Astrocyte (in vitro differentiated cells and primary cell): ENCODE data around the gene OPA1. TPM values are rescaled to one million over a fixed set of nuclear protein-coding genes. Genes with fewer than 3 reads are reported as not detected.

Experiments used
- DNase-seq: peaks from one replicate; pipeline ENCODE4 v3.0.0-alpha.2; 2010; ENCODE audit warnings: low read depth
- FAIRE-seq: peaks from 2 replicates; lab custom pipeline; 2011; peaks lifted over from hg19 to GRCh38; lab: Jason Lieb, UNC
- H2AFZ ChIP-seq: 2 replicates; pipeline ENCODE4 v1.6.0; 2012; ENCODE audit warnings: low read depth, low read length, inconsistent platforms
- H3K27ac ChIP-seq: 2 replicates; pipeline ENCODE4 v1.5.1; 2011; ENCODE audit warnings: low read depth, low read length, inconsistent platforms
- H3K27me3 ChIP-seq: 2 replicates; pipeline ENCODE4 v1.6.0; 2011; ENCODE audit warnings: low read length, inconsistent platforms; ENCODE audit not compliant: insufficient read depth
- H3K36me3 ChIP-seq: 2 replicates; pipeline ENCODE4 v1.5.1; 2011; ENCODE audit warnings: low read length, inconsistent platforms; ENCODE audit not compliant: insufficient read depth
- H3K4me1 ChIP-seq: 2 replicates; pipeline ENCODE4 v1.5.1; 2011; ENCODE audit warnings: low read length, inconsistent platforms; ENCODE audit not compliant: insufficient read depth
- H3K4me2 ChIP-seq: 2 replicates; pipeline ENCODE4 v1.6.0; 2012; ENCODE audit warnings: low read length, inconsistent platforms
- H3K4me3 ChIP-seq: 2 replicates; pipeline ENCODE4 v1.5.1; 2011; ENCODE audit warnings: low read depth, mild to moderate bottlenecking, low read length, inconsistent platforms; ENCODE audit not compliant: insufficient read depth
- H3K79me2 ChIP-seq: 2 replicates; pipeline ENCODE4 v1.6.0; 2012; ENCODE audit warnings: mild to moderate bottlenecking, low read length, inconsistent platforms; ENCODE audit not compliant: insufficient read depth
- H3K9ac ChIP-seq: 2 replicates; pipeline ENCODE4 v1.6.0; 2012; ENCODE audit warnings: mild to moderate bottlenecking, low read length, inconsistent platforms
- H3K9me3 ChIP-seq: 2 replicates; pipeline ENCODE4 v1.5.1; 2012; ENCODE audit warnings: low read depth, mild to moderate bottlenecking, low read length, inconsistent platforms; ENCODE audit not compliant: insufficient read depth
- H4K20me1 ChIP-seq: 2 replicates; pipeline ENCODE4 v1.6.0; 2012; ENCODE audit warnings: low read length, inconsistent platforms; ENCODE audit not compliant: insufficient read depth
- H3K27ac Mint-ChIP-seq: one replicate; pipeline ENCODE4 v1.8.0; 2021; ENCODE audit warnings: mild to moderate bottlenecking, mixed read lengths; ENCODE audit not compliant: unreplicated experiment
- H3K27me3 Mint-ChIP-seq: one replicate; pipeline ENCODE4 v1.8.0; 2021; ENCODE audit warnings: low read depth, mixed read lengths; ENCODE audit not compliant: unreplicated experiment
- H3K36me3 Mint-ChIP-seq: one replicate; pipeline ENCODE4 v1.8.0; 2021; ENCODE audit warnings: low read depth, mixed read lengths; ENCODE audit not compliant: unreplicated experiment
- H3K4me1 Mint-ChIP-seq: one replicate; pipeline ENCODE4 v1.8.0; 2021; ENCODE audit warnings: low read depth, mixed read lengths; ENCODE audit not compliant: unreplicated experiment
- H3K4me3 Mint-ChIP-seq: one replicate; pipeline ENCODE4 v1.8.0; 2021; ENCODE audit warnings: mild to moderate bottlenecking, moderate library complexity, mixed read lengths; ENCODE audit not compliant: unreplicated experiment
- H3K9me3 Mint-ChIP-seq: one replicate; pipeline ENCODE4 v1.8.0; 2021; ENCODE audit warnings: mild to moderate bottlenecking, mixed read lengths; ENCODE audit not compliant: unreplicated experiment
- CTCF ChIP-seq: IDR thresholded peaks from 2 replicates; pipeline ENCODE4 v1.5.1; 2011; ENCODE audit warnings: low read depth, mild to moderate bottlenecking, inconsistent platforms, low read length, moderate library complexity; ENCODE audit not compliant: insufficient read depth
- EZH2 ChIP-seq: IDR thresholded peaks from 2 replicates; pipeline ENCODE4 v1.6.1; 2012; ENCODE audit warnings: mild to moderate bottlenecking, low read length, inconsistent platforms; ENCODE audit not compliant: insufficient read depth
- total RNA-seq: library from RNA; stranded (reverse); gene quantifications from 2 replicates; pipeline ENCODE4 v1.2.1, GENCODE V29; 2021

OPA1 gene
- total RNA-seq, 1 donor from 2014 or later = 61.8 TPM

DNA sequence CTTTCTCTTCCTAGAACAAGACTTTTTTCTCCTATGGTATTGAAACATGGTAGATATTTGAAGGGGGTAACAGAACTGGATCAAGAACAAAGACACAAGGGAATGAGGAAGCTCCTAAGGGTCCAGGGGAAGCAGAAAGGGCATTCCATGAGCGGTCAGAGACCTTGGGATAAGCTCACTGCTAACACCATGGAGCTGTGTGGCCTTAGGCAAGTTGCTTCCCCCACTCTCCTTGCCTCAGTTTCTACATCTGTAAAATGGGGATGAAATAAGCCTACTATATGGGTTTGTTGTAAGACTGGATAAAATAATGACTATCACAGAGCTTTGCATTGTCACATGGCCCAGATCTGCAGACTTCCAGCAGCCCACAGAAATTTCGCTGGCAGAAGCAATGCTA lies 139.8 kb downstream of the OPA1 start:
- Mint-ChIP-seq H3K27ac (no peak overlapping the region), H3K36me3 (no peaks in the 10 kb centered on the region), H3K4me1 (peaks cover 8% of the 10 kb centered on the region), H3K4me3 (no peak overlapping the region), H3K27me3 (peaks cover 51% of the 10 kb centered on the region), H3K9me3 (peaks cover 6% of the 10 kb centered on the region)
- TF ChIP-seq EZH2 (no peak), CTCF (no peak)
- DNase-seq = no peak
- no peak overlapping the region for H3K4me3 ChIP-seq
- peaks cover 12% of the 10 kb centered on the region for H3K4me1 ChIP-seq
- H3K9ac ChIP-seq = peak overlapping the region; percentile 5
- peak overlapping the region; percentile 43 for H3K27ac ChIP-seq
- H3K36me3 ChIP-seq = no peaks in the 10 kb centered on the region
- peaks cover 3% of the 10 kb centered on the region for H3K27me3 ChIP-seq
- H2AFZ ChIP-seq = no peak overlapping the region
- FAIRE-seq = no peak
- H3K79me2 ChIP-seq = no peaks in the 10 kb centered on the region
- no peaks in the 10 kb centered on the region for H3K9me3 ChIP-seq
- H3K4me2 ChIP-seq = peak overlapping the region; percentile 41
- no peaks in the 10 kb centered on the region for H4K20me1 ChIP-seq

DNA sequence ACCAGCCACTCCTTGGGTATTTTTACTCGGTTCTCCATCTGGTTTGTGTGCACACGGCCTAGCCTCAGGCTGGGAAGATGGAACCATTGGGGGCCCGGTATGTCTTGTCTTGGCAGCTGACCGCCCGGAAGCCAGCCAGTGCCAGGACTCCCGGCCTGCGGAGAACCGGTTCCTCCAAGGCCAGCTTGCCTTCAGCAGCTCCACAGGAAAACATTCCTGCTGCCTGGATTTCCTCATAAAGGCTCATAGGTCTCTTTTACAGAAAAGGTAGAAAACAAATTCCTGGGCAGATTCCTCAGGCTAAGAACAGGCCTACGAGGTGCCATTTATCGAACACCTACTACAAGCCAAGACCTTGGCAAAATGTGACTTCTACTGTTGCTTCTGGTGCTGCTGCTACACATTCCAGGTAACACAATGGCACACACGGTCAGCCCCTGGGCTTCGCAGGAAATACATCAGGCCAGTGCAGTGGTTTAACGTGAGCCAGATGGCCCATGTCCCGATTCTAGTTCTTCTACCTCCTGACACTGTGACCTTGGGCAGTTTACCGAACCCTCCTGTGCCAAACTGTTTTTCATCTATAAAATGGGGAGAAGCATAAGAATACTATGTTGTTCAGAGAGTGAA lies 141.8 kb downstream of the OPA1 start:
- Histone ChIP-seq H2AFZ (no peak overlapping the region), H3K9me3 (no peaks in the 10 kb centered on the region), H3K36me3 (no peaks in the 10 kb centered on the region), H3K4me1 (peaks cover 12% of the 10 kb centered on the region), H3K4me3 (no peak overlapping the region), H3K4me2 (no peak overlapping the region), H3K27me3 (peaks cover 3% of the 10 kb centered on the region), H3K27ac (no peak overlapping the region), H4K20me1 (no peaks in the 10 kb centered on the region), H3K79me2 (no peaks in the 10 kb centered on the region), H3K9ac (no peak overlapping the region)
- Mint-ChIP-seq H3K4me3 (no peak overlapping the region), H3K27ac (no peak overlapping the region), H3K36me3 (no peaks in the 10 kb centered on the region), H3K9me3 (peaks cover 6% of the 10 kb centered on the region), H3K4me1 (peaks cover 8% of the 10 kb centered on the region), H3K27me3 (peaks cover 48% of the 10 kb centered on the region)
- DNase-seq (no peak), FAIRE-seq (no peak)
- TF ChIP-seq CTCF (no peak), EZH2 (no peak)

DNA sequence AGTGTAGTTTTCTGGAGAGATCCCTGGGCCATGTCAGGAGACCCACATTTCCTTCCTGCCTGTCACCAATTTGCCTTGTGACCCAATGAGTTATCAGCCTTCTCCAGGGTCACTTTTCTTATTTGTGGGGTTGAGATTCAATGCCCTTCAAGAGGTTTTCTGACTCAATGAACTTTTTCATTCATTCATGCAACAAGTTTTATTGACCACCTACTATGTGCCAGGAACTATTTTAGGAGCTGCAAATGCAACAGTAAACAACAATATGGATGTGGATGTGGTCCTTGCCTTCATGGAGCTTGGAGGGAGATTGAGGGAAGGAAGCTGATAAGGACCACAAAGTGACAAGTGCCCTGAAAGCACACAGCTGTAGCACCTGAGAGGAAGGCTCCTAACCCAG lies 142.8 kb downstream of the OPA1 start:
- Mint-ChIP-seq H3K36me3 (no peaks in the 10 kb centered on the region), H3K27ac (no peak overlapping the region), H3K27me3 (peaks cover 47% of the 10 kb centered on the region), H3K4me3 (no peak overlapping the region), H3K9me3 (peaks cover 6% of the 10 kb centered on the region), H3K4me1 (peaks cover 8% of the 10 kb centered on the region)
- H3K27me3 ChIP-seq = peaks cover 3% of the 10 kb centered on the region
- DNase-seq (no peak), FAIRE-seq (no peak)
- H4K20me1 ChIP-seq = no peaks in the 10 kb centered on the region
- no peaks in the 10 kb centered on the region for H3K79me2 ChIP-seq
- peaks cover 12% of the 10 kb centered on the region for H3K4me1 ChIP-seq
- no peak overlapping the region for H3K9ac ChIP-seq
- no peak overlapping the region for H3K4me3 ChIP-seq
- H3K27ac ChIP-seq = no peak overlapping the region
- no peaks in the 10 kb centered on the region for H3K36me3 ChIP-seq
- no peak overlapping the region for H2AFZ ChIP-seq
- TF ChIP-seq EZH2 = no peak
- TF ChIP-seq CTCF = no peak
- no peaks in the 10 kb centered on the region for H3K9me3 ChIP-seq
- H3K4me2 ChIP-seq = no peak overlapping the region
